HT1080 (cell line): ENCODE data around the gene ATP1A2. TPM values are rescaled to one million over a fixed set of nuclear protein-coding genes. Genes with fewer than 3 reads are reported as not detected.
"Not testable (repeated sequence)": the region's sequence is repeated elsewhere in the genome, so short reads cannot be mapped to it uniquely, and the experiment has no call there.

Experiments used
- DNase-seq: peaks from one replicate; pipeline ENCODE4 v3.0.0-alpha.2; 2015; ENCODE audit warnings: low read depth
- total RNA-seq: library from RNA; depleted of rRNA; stranded (reverse); fragments of >200 nt; shearing (Covaris generic); gene quantifications from 2 replicates; pipeline ENCODE4 v1.2.3, GENCODE V29; 2014

Gene ATP1A2
- total RNA-seq, 1 experiment from 2014 or later, result not detected

GRCh38 chr1:160122978-160123495 is 7.5 kb downstream of the ATP1A2 start:
- no peak for DNase-seq

DNA sequence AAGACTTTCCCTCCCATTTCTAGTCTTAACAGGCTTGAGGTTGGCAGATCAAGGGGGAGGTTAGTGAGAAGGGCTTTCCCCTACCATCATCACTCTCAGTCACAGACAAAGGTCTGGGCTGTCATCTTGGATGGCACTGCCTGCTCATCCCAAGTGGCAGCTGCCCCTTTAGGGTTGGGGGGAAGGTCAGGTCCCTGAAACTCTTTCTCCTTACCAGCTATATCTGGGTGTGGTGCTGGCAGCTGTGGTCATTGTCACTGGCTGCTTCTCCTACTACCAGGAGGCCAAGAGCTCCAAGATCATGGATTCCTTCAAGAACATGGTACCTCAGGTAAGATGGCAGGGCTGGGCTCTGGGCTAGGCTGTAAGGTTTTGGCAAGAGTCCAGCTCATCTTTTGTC is 8.2 kb downstream of the ATP1A2 start:
- DNase-seq, result no peak

- DNase-seq, result peak; percentile 95
Observed at GRCh38 chr1:160124705-160125478, 9.3 kb downstream of the ATP1A2 start.

GRCh38 chr1:160125746-160126145 is 10.2 kb downstream of the ATP1A2 start:
- peak; percentile 83 for DNase-seq

DNA sequence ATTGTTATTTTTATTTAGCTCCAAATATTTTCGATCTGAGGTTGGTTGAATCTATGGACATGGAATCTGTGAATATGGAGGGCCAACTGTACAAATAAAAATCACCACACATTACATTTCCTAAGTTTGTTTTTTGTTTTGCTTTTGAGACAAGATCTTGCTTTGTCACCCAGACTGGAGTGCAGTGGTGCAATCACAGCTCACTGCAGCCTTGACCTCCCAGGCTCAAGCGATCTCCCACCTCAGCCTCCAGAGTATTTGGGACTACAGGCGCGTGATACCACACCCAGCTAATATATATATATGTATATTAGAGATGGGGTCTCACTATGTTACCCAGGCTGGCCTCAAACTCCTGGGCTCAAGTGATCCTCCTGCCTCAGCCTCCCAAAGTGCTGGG is 10.8 kb downstream of the ATP1A2 start:
- DNase-seq, result not testable (repeated sequence)

DNA sequence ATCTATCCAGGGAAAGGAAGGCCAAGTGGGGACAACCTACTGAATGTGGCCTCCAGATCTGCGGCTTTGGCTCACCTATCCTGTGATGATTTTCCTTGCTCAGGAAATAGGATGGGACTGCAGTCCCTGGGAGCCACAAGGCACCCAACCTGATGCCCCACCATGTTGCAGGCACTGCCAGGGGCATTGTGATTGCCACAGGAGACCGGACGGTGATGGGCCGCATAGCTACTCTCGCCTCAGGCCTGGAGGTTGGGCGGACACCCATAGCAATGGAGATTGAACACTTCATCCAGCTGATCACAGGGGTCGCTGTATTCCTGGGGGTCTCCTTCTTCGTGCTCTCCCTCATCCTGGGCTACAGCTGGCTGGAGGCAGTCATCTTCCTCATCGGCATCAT is 11.8 kb downstream of the ATP1A2 start:
- DNase-seq, result no peak

DNA sequence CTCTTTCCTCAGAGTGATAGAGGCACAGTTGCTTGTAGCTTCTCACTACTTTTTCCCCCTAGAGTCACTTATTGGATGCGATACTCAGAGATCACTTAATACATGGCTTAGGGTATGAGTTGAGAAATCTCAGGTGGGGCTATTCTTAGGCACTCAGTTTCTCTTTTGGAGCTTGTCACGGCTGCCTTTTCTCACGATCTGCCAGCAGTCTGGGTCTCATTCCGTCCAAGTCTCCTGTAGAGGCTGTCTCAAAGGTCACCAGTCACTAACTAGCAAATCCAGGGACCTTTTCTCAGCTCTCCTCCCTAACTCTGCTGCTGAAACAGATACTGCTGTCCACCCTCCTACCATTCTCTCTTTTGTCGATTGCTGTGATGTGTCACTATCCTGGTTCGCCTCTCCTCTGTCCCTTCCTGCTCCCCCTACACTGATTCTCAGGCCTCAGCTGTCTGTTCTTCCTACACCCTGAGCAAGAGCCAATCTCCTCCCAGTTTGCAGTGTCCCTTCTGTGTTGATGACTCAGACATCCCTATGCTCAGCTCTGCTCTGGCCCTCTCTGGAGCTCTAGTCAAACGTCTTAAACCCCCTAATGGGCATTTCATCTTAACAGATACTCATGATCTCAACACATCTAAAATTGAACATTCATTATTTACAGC is 12.4 kb downstream of the ATP1A2 start:
- peak; percentile 70 for DNase-seq

DNA sequence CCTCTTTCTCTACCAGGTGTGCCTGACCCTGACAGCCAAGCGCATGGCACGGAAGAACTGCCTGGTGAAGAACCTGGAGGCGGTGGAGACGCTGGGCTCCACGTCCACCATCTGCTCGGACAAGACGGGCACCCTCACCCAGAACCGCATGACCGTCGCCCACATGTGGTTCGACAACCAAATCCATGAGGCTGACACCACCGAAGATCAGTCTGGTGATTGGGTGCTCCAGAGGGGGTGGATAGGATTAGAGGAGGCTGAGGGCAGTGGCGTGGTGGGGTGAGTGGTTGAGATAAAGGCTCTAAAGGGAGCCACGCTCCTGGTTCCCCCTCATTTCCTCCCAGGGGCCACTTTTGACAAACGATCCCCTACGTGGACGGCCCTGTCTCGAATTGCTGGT is 13.1 kb downstream of the ATP1A2 start:
- DNase-seq, result no peak

DNA sequence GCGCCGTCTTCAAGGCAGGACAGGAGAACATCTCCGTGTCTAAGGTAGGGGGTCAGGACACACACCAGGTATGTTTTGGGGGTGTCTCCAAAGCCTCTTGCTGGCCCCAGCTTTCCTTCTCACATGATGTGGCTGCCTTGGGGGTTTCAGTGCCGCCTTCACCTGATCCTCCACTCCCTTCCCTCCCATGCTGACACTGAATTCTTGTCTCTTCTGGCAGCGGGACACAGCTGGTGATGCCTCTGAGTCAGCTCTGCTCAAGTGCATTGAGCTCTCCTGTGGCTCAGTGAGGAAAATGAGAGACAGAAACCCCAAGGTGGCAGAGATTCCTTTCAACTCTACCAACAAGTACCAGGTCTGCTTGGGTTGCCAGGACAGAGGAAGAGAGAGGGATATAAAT is 13.5 kb downstream of the ATP1A2 start:
- DNase-seq, result peak; percentile 28

GRCh38 chr1:160129558-160129957 is 14.0 kb downstream of the ATP1A2 start:
- no peak for DNase-seq

DNA sequence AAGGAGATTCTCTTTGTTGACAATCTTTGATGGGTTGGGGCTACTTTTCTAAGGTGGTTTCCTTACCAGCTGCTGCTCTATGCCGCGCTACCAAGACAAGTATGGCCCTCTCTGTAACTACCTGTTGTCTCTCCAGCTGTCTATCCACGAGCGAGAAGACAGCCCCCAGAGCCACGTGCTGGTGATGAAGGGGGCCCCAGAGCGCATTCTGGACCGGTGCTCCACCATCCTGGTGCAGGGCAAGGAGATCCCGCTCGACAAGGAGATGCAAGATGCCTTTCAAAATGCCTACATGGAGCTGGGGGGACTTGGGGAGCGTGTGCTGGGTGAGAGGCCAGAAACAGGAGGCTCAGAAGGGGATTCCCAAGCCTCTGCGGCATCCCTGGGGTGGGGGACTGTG is 14.4 kb downstream of the ATP1A2 start:
- no peak for DNase-seq

GRCh38 chr1:160130486-160130885 is 14.9 kb downstream of the ATP1A2 start:
- DNase-seq, result no peak

DNA sequence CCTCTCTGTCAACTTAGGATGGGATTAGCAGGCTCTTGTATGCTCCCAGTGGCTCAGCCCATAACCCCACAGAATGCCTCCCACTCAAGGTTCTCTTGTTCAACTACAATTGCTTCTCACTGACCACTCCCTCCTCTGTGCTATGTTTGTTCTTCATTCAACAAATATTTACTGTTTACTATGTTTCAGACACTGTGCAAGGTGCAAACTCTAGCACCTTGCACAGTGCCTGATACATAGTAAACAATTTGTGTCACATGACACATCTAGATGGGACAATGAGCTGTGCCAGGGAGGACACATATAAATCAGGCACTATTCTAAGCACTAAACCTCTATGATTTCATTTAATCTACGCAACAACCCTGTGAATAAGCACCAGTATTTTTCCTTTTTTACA is 15.4 kb downstream of the ATP1A2 start:
- no peak for DNase-seq

GRCh38 chr1:160131803-160132565 is 16.4 kb downstream of the ATP1A2 start:
- DNase-seq, result no peak

GRCh38 chr1:160133990-160134770 is 18.6 kb downstream of the ATP1A2 start:
- no peak for DNase-seq

DNA sequence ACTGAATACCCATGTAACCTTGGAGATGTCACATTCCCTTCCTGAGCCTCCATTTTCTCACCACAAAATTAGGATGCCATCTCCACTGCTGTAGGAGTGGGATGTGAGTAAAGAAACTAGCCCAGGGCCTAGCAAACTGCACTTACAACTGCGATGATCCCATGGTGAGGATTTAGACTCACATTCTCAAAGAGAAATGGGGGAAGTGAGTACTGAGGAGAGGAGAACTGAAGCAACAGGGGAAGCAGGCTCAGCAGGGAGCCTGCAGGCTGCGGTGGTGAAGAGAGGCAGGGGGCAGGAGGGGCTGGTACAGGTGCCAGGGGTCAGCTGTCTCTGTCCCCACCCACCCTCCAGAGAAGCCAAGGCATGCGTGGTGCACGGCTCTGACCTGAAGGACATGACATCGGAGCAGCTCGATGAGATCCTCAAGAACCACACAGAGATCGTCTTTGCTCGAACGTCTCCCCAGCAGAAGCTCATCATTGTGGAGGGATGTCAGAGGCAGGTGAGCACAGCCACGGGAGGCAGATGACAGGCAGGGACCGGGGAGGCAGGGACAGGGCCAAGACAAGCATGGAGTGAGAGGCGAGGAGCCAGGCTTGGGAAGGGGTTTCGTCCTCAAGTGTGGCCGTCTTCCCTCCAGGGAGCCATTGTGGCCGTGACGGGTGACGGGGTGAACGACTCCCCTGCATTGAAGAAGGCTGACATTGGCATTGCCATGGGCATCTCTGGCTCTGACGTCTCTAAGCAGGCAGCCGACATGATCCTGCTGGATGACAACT is 19.4 kb downstream of the ATP1A2 start:
- no peak for DNase-seq

- DNase-seq, result no peak
Observed at GRCh38 chr1:160136121-160136925, 20.8 kb downstream of the ATP1A2 start.

DNA sequence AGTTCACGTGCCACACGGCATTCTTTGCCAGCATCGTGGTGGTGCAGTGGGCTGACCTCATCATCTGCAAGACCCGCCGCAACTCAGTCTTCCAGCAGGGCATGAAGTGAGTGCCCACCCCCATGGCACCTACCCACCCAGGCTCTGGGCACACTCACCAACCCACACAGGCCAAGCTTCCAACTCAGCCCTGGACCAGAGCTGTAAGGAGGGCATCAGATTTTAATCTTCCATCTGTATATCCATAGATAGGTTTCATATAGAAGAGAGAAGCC is 21.3 kb downstream of the ATP1A2 start:
- no peak for DNase-seq

DNA sequence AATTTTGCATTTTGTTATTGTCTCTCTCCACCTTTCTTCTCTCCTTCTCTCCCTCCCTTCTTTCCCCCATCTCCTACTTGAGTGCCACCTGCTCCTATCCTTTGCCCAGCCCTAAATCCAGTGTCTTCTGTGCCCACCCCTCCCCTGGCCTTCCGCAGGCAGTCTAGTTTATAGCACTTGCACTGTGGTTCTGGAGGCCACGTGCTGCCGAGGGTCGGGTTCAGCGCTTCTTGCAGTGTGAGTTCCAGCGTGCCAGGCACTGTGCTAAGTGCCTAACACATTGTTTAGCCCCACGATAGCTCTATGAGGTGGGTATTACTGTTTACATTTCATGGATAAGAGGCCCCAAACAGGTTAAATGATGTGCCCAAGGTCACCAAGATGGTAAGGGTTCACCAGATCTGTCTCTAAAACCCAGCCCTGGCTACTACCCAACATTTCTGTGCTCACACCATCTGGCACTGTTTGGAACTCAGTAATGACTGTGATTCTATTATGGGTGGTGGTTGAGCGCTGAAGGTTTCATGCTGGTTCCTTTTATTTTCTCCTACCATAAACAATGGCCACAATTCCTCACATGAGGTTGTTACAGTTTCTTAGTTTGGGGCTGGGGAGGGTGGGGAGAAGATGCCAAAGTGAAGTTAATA is 21.8 kb downstream of the ATP1A2 start:
- DNase-seq, result no peak
